Measurements from ENCODE around the gene UBTF. TPM values are rescaled to one million over a fixed set of nuclear protein-coding genes. Genes with fewer than 3 reads are reported as not detected.
A peak's percentile ranks its signal among the peaks of the same experiment; 100 is the strongest.

Gene UBTF
- total and polyA plus RNA-seq, 9 of the 15 experiments (the other 6 are each of a cell fraction or from before 2014, with no cell fraction given), result 1.2 to 113 (median 83.6) TPM

DNA sequence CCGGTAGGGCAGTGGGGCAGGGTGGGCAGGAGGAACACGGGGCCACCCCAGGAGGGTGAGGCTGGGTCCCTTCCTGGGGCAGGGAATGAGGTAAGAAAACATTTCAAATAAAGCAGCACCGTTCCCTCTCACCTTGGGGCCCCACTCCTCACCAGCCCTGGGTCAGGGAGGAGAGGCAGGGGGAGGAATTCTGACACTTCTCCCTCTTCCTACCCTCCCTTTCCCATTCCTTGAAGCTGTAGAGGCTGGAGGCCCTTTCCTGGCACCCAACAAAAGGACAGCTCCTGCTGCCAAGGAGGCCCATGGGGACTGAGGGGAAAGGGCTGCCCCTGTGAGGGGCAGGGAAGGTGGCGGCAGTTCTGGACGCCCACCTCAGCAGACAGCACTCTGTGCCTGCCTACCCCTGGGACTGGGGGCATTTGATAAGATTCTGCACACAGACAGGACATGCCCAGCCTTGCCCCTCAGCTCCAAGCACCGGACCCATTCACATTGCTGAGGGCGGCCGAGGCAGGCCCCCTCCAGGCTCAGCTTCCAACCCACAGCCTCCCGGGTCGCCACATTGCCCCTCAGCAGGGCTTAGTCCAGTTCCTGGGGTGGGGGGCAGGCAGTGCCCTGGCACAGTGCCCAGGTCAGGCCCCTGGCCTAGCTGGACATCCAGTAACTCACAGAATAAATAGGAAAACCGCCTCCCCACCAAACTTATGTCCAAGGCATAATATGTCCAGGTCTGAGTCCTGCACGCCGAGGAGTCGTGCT lies 26.0 kb downstream of the UBTF start:
- no peak for ATAC-seq
- ChIA-PET CTCF (ENCODE audit: low intra/inter-chr PET ratio) (no interaction called here), POLR2A (interaction anchor here (0.5 to 1.3 kb wide), 2 partner anchors 17 to 74 kb away, joined by 3 read pairs; no protein-coding TSS in a partner anchor)
- Histone ChIP-seq H3K9ac (ENCODE audit: insufficient read depth in 1 of 2, low read depth in 2 of 2, low read length in 2 of 2) (peak overlapping the region in 1 of 2 experiments; percentile 37; a peak in 1 of 4 replicates), H3K4me1 (replicated peaks in 1 of 2; ENCODE audit: control insufficient read depth in 2 of 2, insufficient read depth in 2 of 2, low read length in 2 of 2) (peaks cover 9 to 31% of the 10 kb centered on the region in 2 experiments), H3K4me2 (ENCODE audit: insufficient read depth, low read length) (no peak overlapping the region), H4K20me1 (replicated peaks; ENCODE audit: control insufficient read depth, insufficient read depth, low read length) (0 out of 2 replicates have a peak, but pooled peaks cover 2% of the 10 kb centered on the region), H3K27me3 (ENCODE audit: control insufficient read depth in 2 of 2, insufficient read depth in 2 of 2, low read length in 2 of 2) (no peaks in the 10 kb centered on the region), H3K9me3 (replicated peaks; ENCODE audit: control insufficient read depth, insufficient read depth, low read depth, low read length) (no peaks in the 10 kb centered on the region), H3K27ac (ENCODE audit: extremely low read depth, low read depth, low read length) (no peak overlapping the region), H3K4me3 (no peak overlapping the region), H3K36me3 (ENCODE audit: control insufficient read depth, insufficient read depth, low read length) (peaks cover 84% of the 10 kb centered on the region; the same call in 2 of the 3 replicates), H2AFZ (ENCODE audit: low read depth, low read length) (no peak overlapping the region), H3K79me2 (ENCODE audit: control insufficient read depth, insufficient read depth, low read length) (peaks cover 18% of the 10 kb centered on the region), H3K9me1 (ENCODE audit: control insufficient read depth, insufficient read depth, low read length) (no peaks in the 10 kb centered on the region)
- no peak for FAIRE-seq
- in situ Hi-C loops (cut with MboI) (no loop called here), intact Hi-C loops (cut with micrococcal nuclease) (no loop called here)
- TF ChIP-seq, protein P1, sequence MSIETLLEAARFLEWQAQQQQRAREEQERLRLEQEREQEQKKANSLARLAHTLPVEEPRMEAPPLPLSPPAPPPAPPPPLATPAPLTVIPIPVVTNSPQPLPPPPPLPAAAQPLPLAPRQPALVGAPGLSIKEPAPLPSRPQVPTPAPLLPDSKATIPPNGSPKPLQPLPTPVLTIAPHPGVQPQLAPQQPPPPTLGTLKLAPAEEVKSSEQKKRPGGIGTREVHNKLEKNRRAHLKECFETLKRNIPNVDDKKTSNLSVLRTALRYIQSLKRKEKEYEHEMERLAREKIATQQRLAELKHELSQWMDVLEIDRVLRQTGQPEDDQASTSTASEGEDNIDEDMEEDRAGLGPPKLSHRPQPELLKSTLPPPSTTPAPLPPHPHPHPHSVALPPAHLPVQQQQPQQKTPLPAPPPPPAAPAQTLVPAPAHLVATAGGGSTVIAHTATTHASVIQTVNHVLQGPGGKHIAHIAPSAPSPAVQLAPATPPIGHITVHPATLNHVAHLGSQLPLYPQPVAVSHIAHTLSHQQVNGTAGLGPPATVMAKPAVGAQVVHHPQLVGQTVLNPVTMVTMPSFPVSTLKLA (conservative IDR thresholded peaks at IDR 0.05), result no peak
- TF ChIP-seq RBFOX2 (IDR thresholded peaks at IDR 0.05; ENCODE audit: low read depth, low read length), result peak; percentile 38; the same call in 1 of the 2 replicates
- peak; percentile 34; the same call in 1 of the 2 replicates for TF ChIP-seq NFIC (IDR thresholded peaks at IDR 0.05)
- peak; percentile 62 for TF ChIP-seq POLR2G (IDR thresholded peaks at IDR 0.05; ENCODE audit: low read depth, low read length)
- TF ChIP-seq GATAD2A (IDR thresholded peaks at IDR 0.05), result no peak
- no peak for TF ChIP-seq FOXJ2 (tag; IDR thresholded peaks at IDR 0.05)
- no peak for TF ChIP-seq CSDE1 (IDR thresholded peaks at IDR 0.05)
- WGBS (ENCODE audit: insufficient coverage, low coverage, missing lambda C conversion rate), result 86% methylated on average over 13 of the region's 14 CpGs
- no peak for DNase-seq (ENCODE audit: extremely low read depth in 1 of 4, low spot score in 3 of 4)
- no TSS peak for BruUV-seq (replicated peaks)

Data from K562 (cell line).